Measurements from ENCODE around the gene SUMO3.

SUMO3 gene

DNA sequence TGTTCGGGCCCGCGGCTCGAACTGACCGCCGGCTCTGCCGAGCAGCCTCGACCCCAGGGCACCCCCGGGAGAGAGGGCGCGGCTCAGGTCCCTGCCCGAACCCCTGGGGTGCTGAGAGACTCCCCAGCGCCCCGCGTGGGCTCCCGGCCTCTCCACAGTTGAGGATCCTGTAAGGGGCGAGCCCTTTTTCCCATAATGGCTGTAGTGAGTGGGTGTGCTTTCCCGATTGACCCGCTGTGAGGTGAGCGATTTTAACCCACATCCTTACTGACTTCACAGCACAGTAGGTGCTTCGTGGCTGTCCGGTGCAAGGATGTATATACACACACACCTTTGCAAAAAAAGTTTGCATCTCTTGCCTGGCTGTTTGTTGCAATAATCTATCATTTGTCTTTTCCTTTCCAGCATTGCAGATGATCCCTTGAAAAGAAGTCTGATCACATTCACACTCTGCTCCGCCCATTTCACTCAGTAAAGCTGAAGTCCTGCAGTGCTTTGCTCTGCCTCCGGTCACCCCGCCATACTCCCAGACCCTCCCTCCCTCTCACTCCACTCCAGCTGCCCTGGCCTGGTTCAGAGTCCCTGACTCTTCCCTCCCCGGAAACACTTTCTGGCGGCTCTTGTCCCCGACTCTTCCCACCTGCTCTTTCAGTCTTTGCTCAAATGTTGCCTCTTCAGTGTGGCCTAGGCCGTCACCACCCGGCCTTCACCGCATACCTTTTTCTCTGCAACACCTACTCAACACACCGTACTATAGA, 15.3 kb downstream of the SUMO3 start:
- peak overlapping the region; percentile 86 for H3K4me3 ChIP-seq (ENCODE audit: low read depth, low read length)
- TF ChIP-seq, protein P1, sequence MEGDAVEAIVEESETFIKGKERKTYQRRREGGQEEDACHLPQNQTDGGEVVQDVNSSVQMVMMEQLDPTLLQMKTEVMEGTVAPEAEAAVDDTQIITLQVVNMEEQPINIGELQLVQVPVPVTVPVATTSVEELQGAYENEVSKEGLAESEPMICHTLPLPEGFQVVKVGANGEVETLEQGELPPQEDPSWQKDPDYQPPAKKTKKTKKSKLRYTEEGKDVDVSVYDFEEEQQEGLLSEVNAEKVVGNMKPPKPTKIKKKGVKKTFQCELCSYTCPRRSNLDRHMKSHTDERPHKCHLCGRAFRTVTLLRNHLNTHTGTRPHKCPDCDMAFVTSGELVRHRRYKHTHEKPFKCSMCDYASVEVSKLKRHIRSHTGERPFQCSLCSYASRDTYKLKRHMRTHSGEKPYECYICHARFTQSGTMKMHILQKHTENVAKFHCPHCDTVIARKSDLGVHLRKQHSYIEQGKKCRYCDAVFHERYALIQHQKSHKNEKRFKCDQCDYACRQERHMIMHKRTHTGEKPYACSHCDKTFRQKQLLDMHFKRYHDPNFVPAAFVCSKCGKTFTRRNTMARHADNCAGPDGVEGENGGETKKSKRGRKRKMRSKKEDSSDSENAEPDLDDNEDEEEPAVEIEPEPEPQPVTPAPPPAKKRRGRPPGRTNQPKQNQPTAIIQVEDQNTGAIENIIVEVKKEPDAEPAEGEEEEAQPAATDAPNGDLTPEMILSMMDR (conservative IDR thresholded peaks at IDR 0.05; ENCODE audit: low read depth, low read length): no peak
- DNase-seq (ENCODE audit: low read depth): peak; percentile 34

DNA sequence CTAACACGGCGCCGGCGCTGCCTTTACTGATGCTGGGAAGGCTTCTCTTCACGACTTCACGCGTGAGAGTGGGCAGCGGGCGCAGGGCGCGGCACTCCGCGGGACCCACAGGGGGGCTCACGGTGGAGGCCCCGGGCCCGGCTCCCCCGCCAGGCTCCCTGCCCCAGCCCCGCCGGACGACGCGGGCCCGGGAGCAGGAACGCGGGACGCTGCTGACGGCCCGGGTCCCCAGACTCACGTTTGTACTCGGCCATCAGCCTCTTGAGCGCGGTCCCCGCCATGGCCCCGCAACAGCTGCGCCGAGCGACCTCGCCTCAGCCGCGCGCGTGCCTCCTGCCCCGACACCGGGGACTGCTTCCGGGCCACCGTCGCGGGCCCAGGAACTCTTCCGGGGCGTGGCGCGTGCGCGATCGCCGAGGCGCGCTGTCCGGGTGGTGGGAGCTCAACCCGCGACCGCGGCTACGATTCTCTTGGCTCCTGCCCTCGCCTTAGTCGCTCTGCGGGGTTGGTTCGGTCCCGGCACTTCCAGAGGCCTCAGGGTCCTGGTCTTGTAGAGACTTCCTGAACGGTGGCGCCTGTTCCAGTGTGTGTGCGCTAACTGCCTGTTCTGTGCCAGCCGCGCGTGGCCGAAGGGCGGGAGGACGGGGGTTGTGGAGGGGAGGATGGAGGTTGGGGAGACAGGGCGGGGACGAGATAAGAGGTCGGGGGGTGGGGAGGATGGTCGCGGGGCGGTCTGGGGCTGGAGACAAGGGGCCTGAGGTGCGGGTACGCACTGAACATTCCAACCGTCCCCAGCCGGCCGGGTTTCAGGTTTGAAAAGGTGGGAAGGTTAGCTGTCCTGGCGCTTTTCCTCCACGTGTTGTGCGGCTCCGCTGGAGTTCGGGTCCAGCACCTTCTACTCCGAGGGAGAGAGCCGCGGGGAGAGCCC, 16.1 kb downstream of the SUMO3 start, which contains the start of gene UBE2G2:
Gene UBE2G2, minus strand, starts transcription at position 353 of the 928 bp plus-strand sequence. Its CDS starts 72 bp downstream, at position 281.
- H3K4me3 ChIP-seq (ENCODE audit: low read depth, low read length): peak within 1 kb of the TSS; percentile 86
- TF ChIP-seq, protein P1 (conservative IDR thresholded peaks at IDR 0.05; ENCODE audit: low read depth, low read length): no peak
- peak; percentile 75 for DNase-seq (ENCODE audit: low read depth)

DNA sequence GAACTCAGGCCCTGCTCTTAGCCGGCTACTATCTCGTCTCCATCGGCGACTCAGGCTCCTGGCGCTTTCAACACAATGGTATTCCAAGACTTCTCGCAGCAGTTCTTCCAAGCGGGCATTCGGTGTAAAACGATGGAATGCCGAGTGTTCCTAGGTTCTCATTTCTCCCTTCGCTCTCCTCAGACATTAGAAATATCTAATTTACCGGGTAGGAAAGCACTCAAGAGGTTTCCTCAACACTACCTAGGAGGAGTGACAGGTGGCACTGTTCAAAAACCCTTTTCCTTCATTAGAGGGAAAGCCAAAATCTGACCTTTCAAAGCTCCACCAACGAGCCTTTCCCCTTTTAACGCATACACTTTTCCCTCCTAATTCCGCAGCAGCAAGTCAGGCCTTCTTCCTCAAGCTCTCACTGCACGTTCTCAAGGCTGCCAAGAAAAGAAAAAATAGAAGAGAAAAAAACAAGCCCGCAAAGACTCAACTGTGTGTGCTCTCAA, 16.8 kb downstream of the SUMO3 start:
- TF ChIP-seq, protein P1 (conservative IDR thresholded peaks at IDR 0.05; ENCODE audit: low read depth, low read length): peak; percentile 54
- peak overlapping the region; percentile 86 for H3K4me3 ChIP-seq (ENCODE audit: low read depth, low read length)
- peak; percentile 46 for DNase-seq (ENCODE audit: low read depth)

DNA sequence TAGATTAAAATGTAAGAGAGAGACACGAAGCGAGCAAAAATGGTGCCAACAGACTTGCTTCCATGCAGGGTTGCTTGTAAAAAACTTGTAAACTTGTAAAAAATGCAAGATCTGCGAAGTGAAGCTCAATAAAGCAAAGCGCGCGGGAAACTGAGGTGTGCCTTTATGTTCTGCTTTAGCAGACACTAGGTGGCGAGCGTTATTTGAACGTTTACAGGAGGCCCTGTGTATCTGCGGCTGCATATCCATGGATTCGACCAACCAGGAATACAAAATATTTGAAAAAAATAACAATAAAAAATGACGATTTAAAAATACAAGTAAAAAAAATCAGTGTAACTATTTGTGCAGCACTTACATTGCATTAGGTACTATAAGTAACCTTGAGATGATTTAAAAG, 17.8 kb downstream of the SUMO3 start:
- peak; percentile 73 for DNase-seq (ENCODE audit: low read depth)
- no peak overlapping the region for H3K4me3 ChIP-seq (ENCODE audit: low read depth, low read length)
- TF ChIP-seq, protein P1 (conservative IDR thresholded peaks at IDR 0.05; ENCODE audit: low read depth, low read length): peak; percentile 72

DNA sequence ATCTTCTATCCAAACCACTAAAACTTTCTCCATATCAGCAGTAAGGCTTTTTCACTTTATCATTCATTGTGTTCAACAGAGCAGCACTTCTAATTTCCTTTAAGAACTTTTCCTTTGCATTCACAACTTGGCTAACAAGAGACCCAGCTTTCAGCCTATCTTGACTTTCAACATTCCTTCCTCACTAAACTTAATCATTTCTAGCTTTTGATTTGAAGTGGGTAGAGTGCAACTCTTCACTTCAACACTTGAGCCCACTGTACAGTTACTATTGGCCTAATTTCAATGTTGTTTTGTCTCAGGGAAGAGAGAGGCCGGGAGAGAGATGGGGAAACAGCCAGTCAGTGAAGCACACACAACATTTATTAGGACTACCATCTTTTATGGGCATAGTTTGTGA, 18.2 kb downstream of the SUMO3 start:
- no peak overlapping the region for H3K4me3 ChIP-seq (ENCODE audit: low read depth, low read length)
- DNase-seq (ENCODE audit: low read depth): no peak
- TF ChIP-seq, protein P1 (conservative IDR thresholded peaks at IDR 0.05; ENCODE audit: low read depth, low read length): no peak

DNA sequence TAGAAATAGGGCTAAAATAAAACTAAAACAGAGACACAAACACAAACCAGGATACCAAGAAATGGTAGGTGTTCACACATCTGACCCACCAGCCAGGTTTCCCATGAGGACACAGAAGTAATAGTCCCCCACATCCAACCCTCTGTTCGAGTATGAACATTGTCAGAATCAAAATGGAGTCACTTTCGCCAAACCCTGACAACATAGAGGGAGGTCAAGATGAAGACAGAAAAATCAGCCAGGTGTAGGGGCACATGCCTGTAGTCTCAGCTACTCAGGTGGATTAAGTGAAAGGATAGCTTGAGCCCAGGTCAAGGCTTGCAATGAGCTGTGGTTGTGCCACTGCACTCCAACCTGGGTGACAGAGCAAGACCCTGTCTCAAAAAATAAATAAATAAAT, 20.1 kb downstream of the SUMO3 start:
- DNase-seq (ENCODE audit: low read depth): no peak
- TF ChIP-seq, protein P1 (conservative IDR thresholded peaks at IDR 0.05; ENCODE audit: low read depth, low read length): no peak
- H3K4me3 ChIP-seq (ENCODE audit: low read depth, low read length): no peak overlapping the region
